HepG2 (cell line): ENCODE results near the gene NOL4L. TPM values are rescaled to one million over a fixed set of nuclear protein-coding genes. Genes with fewer than 3 reads are reported as not detected.

Experiments used
- IRF1 ChIP-seq: sonication (generic); formaldehyde crosslinking; IDR thresholded peaks from 2 replicates; pipeline ENCODE4 v1.4.0; 2020; ENCODE audit warnings: low read depth, mild to moderate bottlenecking, missing genetic modification reagents
- MAFG ChIP-seq: sonication (generic); formaldehyde crosslinking; IDR thresholded peaks from 2 replicates; pipeline ENCODE4 v1.5.1; 2020; ENCODE audit warnings: mild to moderate bottlenecking, missing genetic modification reagents
- NFAT5 ChIP-seq: sonication (generic); formaldehyde crosslinking; IDR thresholded peaks from 2 replicates; pipeline ENCODE4 v1.4.0; 2020; ENCODE audit warnings: missing genetic modification reagents
- NFKB2 ChIP-seq: sonication (generic); formaldehyde crosslinking; IDR thresholded peaks from 2 replicates; pipeline ENCODE4 v1.4.0; 2020; ENCODE audit warnings: missing genetic modification reagents, borderline replicate concordance
- SIN3A ChIP-seq: IDR thresholded peaks from 2 replicates; pipeline ENCODE4 v1.6.1; 2011; ENCODE audit warnings: low read depth, mild to moderate bottlenecking, control low read depth, low read length, borderline replicate concordance
- STAG1 ChIP-seq: sonication (generic); formaldehyde crosslinking; IDR thresholded peaks from 2 replicates; pipeline ENCODE4 v1.4.0; 2020; ENCODE audit warnings: missing genetic modification reagents
- TCF7L2 ChIP-seq: IDR thresholded peaks from 2 replicates; pipeline ENCODE4 v1.6.1; 2011; ENCODE audit warnings: mild to moderate bottlenecking, low read depth, low read length, moderate library complexity
- XBP1 ChIP-seq: sonication (generic); formaldehyde crosslinking; IDR thresholded peaks from 2 replicates; pipeline ENCODE4 v1.5.0; 2020; ENCODE audit warnings: missing genetic modification reagents
- ZNF101 ChIP-seq: sonication (generic); formaldehyde crosslinking; IDR thresholded peaks from 2 replicates; pipeline ENCODE4 v1.4.0; 2020; ENCODE audit warnings: mild to moderate bottlenecking, low read depth, missing genetic modification reagents, borderline replicate concordance
- ZNF264 ChIP-seq: sonication (generic); formaldehyde crosslinking; IDR thresholded peaks from 2 replicates; pipeline ENCODE4 v1.4.0; 2020; ENCODE audit warnings: missing genetic modification reagents
- ZNF280B ChIP-seq: sonication (generic); formaldehyde crosslinking; IDR thresholded peaks from 2 replicates; pipeline ENCODE4 v1.5.0; 2020; ENCODE audit warnings: missing genetic modification reagents, mild to moderate bottlenecking, borderline replicate concordance
- ZNF354B ChIP-seq: sonication (generic); formaldehyde crosslinking; IDR thresholded peaks from 2 replicates; pipeline ENCODE4 v1.8.0; 2022; ENCODE audit warnings: mild to moderate bottlenecking, missing genetic modification reagents
- ZNF577 ChIP-seq: sonication (generic); formaldehyde crosslinking; IDR thresholded peaks from 2 replicates; pipeline ENCODE4 v1.4.0; 2020; ENCODE audit warnings: mild to moderate bottlenecking, low read depth, missing genetic modification reagents, borderline replicate concordance
- ZNF646 ChIP-seq: sonication (generic); formaldehyde crosslinking; IDR thresholded peaks from 2 replicates; pipeline ENCODE4 v1.9.0; 2021; ENCODE audit warnings: mild to moderate bottlenecking, missing genetic modification reagents
- ZNF792 ChIP-seq: IDR thresholded peaks from 2 replicates; pipeline ENCODE4 v1.6.1; 2016
- polyA plus RNA-seq, 8 experiments: library from polyadenylated mRNA; depleted of rRNA in 3 of 8; stranded (reverse) in 7 of 8; unstranded in 1 of 8; fragments of >200 nt; fragmentation: Illumina TruSeq in 4 of 8; extraction: Trizol in 4 of 8; gene quantifications; 2 replicates each; pipeline versions ENCODE4 v1.2.1 to v1.2.3, GENCODE V29; 2011 to 2016; ENCODE audit warnings: low read depth in 4 of 8, missing spikeins in 1 of 8, mixed read lengths in 1 of 8; ENCODE audit not compliant: insufficient read depth in 1 of 8
- total RNA-seq, 5 experiments: library from RNA; depleted of rRNA; stranded (reverse); fragments of >200 nt; fragmentation: Illumina TruSeq; extraction: Trizol; gene quantifications; 2 replicates each; pipeline ENCODE4 v1.2.3, GENCODE V29; 2016; ENCODE audit warnings: low read depth in 1 of 5

Gene NOL4L
- total and polyA plus RNA-seq, 2 of the 13 experiments (the other 11 are each of a cell fraction or from before 2014, with no cell fraction given), result 16.6 to 35.4 TPM

- TF ChIP-seq NFAT5 (CRISPR knock-in tag), result no peak; the same call in 1 of the 2 replicates
- TF ChIP-seq STAG1 (CRISPR knock-in tag), result no peak
- no peak for TF ChIP-seq XBP1
- no peak; the same call in none of the 2 replicates for TF ChIP-seq IRF1
- peak; percentile 40; the same call in 1 of the 2 replicates for TF ChIP-seq ZNF354B (CRISPR knock-in tag)
- TF ChIP-seq ZNF792 (CRISPR knock-in tag), result no peak
- peak; percentile 63; the same call in 1 of the 2 replicates for TF ChIP-seq ZNF280B
- peak; percentile 38; the same call in 1 of the 2 replicates for TF ChIP-seq ZNF646
- 0 out of 2 replicates have a peak, but pooled peaks have one; percentile 20 for TF ChIP-seq ZNF577
- TF ChIP-seq TCF7L2, result no peak
- TF ChIP-seq MAFG (CRISPR knock-in tag), result no peak
- peak; percentile 17; the same call in 1 of the 2 replicates for TF ChIP-seq SIN3A
- no peak for TF ChIP-seq ZNF101 (CRISPR knock-in tag)
- 0 out of 2 replicates have a peak, but pooled peaks have one; percentile 13 for TF ChIP-seq NFKB2 (CRISPR knock-in tag)
- no peak for TF ChIP-seq ZNF264
Observed at GRCh38 chr20:32544260-32544722, 40.8 kb downstream of the NOL4L start (continued).
